ENCODE results near the gene ASGR2. TPM values are rescaled to one million over a fixed set of nuclear protein-coding genes. Genes with fewer than 3 reads are reported as not detected.
"Not testable (repeated sequence)": the region's sequence is repeated elsewhere in the genome, so short reads cannot be mapped to it uniquely, and the experiment has no call there.

Gene ASGR2
- total RNA-seq, result not detected

- no peak for DNase-seq (ENCODE audit: low spot score in 2 of 2)
- no peaks in the 10 kb centered on the region for H3K36me3 ChIP-seq
- intact Hi-C loops (cut with DNase I), result no loop called here
- H3K27ac ChIP-seq, result no peak within 1 kb of the TSS
- H3K4me3 ChIP-seq, result no peak within 1 kb of the TSS
- no peaks in the 10 kb centered on the region for H3K4me1 ChIP-seq
- no peaks in the 10 kb centered on the region for H3K27me3 ChIP-seq
- no peak for TF ChIP-seq CTCF (IDR thresholded peaks at IDR 0.05)
- no peaks in the 10 kb centered on the region for H3K9me3 ChIP-seq
Measured at GRCh38 chr17:7114241-7114874, at the start of gene ASGR2. Gene ASGR2, minus strand, starts transcription at chr17:7114822. Its CDS starts 582 bp downstream, at chr17:7114240.

- H3K9me3 ChIP-seq; H3K27ac ChIP-seq; intact Hi-C loops (cut with DNase I); H3K4me1 ChIP-seq; H3K36me3 ChIP-seq; H3K27me3 ChIP-seq; H3K4me3 ChIP-seq; DNase-seq (ENCODE audit: low spot score in 2 of 2): not testable (repeated sequence)
Measured at GRCh38 chr17:7159571-7159970, 44.9 kb upstream of the ASGR2 start.

GRCh38 chr17:7158424-7158823 is 43.8 kb upstream of the ASGR2 start:
- H3K4me3 ChIP-seq; H3K36me3 ChIP-seq; intact Hi-C loops (cut with DNase I); H3K27ac ChIP-seq; H3K4me1 ChIP-seq; H3K27me3 ChIP-seq; H3K9me3 ChIP-seq; DNase-seq (ENCODE audit: low spot score in 2 of 2): not testable (repeated sequence)

- H3K27me3 ChIP-seq, result no peaks in the 10 kb centered on the region
- DNase-seq (ENCODE audit: low spot score in 2 of 2), result no peak
- intact Hi-C loops (cut with DNase I), result no loop called here
Measured at GRCh38 chr17:7156342-7156940, 41.8 kb upstream of the ASGR2 start.

GRCh38 chr17:7147772-7148171 is 33.1 kb upstream of the ASGR2 start:
- intact Hi-C loops (cut with DNase I), result no loop called here
- no peak overlapping the region for H3K4me3 ChIP-seq
- H3K9me3 ChIP-seq, result no peaks in the 10 kb centered on the region
- TF ChIP-seq CTCF (IDR thresholded peaks at IDR 0.05), result no peak
- no peaks in the 10 kb centered on the region for H3K27me3 ChIP-seq
- no peaks in the 10 kb centered on the region for H3K36me3 ChIP-seq
- H3K27ac ChIP-seq, result no peak overlapping the region
- DNase-seq (ENCODE audit: low spot score in 2 of 2), result no peak
- H3K4me1 ChIP-seq, result no peaks in the 10 kb centered on the region

More at GRCh38 chr17:7156342-7156940, 41.8 kb upstream of the ASGR2 start:
- Histone ChIP-seq H3K36me3 (no peaks in the 10 kb centered on the region), H3K27ac (no peak overlapping the region), H3K4me1 (no peaks in the 10 kb centered on the region), H3K9me3 (no peaks in the 10 kb centered on the region), H3K4me3 (no peak overlapping the region)
- TF ChIP-seq CTCF (IDR thresholded peaks at IDR 0.05), result no peak

GRCh38 chr17:7146115-7146514 is 31.5 kb upstream of the ASGR2 start:
- no peaks in the 10 kb centered on the region for H3K4me1 ChIP-seq
- no peak for DNase-seq (ENCODE audit: low spot score in 2 of 2)
- TF ChIP-seq CTCF (IDR thresholded peaks at IDR 0.05), result no peak
- H3K4me3 ChIP-seq, result no peak overlapping the region
- H3K9me3 ChIP-seq, result no peaks in the 10 kb centered on the region
- no peak overlapping the region for H3K27ac ChIP-seq
- intact Hi-C loops (cut with DNase I), result no loop called here
- H3K27me3 ChIP-seq, result no peaks in the 10 kb centered on the region
- no peaks in the 10 kb centered on the region for H3K36me3 ChIP-seq
